Ovary (tissue), 9 donors: Measurements from ENCODE around the gene UIMC1. TPM values are rescaled to one million over a fixed set of nuclear protein-coding genes. Genes with fewer than 3 reads are reported as not detected.
"Not testable (repeated sequence)": the region's sequence is repeated elsewhere in the genome, so short reads cannot be mapped to it uniquely, and the experiment has no call there.

Experiments used
- DNase-seq, 5 donors: peaks; one replicate each; pipeline ENCODE4 v3.0.0-alpha.2; 2019 to 2020
- H3K27ac ChIP-seq, 2 donors: fragments of 200-600 bp; one replicate each; pipeline versions ENCODE4 v1.5.1 to v1.8.0; 2019 to 2022
- H3K27me3 ChIP-seq: fragments of 200-600 bp; one replicate; pipeline ENCODE4 v1.8.0; 2022
- H3K36me3 ChIP-seq: fragments of 200-600 bp; sonication (generic); one replicate; pipeline ENCODE4 v1.5.1; 2019
- H3K4me1 ChIP-seq: one replicate; pipeline ENCODE4 v1.8.1; 2013; ENCODE audit warnings: mild to moderate bottlenecking, moderate library complexity; ENCODE audit not compliant: insufficient read depth
- H3K4me3 ChIP-seq: fragments of 200-600 bp; sonication (generic); one replicate; pipeline ENCODE4 v1.5.1; 2017
- H3K9me3 ChIP-seq, 2 donors: fragments of 200-600 bp in 1 of 2; sonication (generic) in 1 of 2; one replicate each; pipeline versions ENCODE4 v1.5.1 to v1.8.1; 2013 to 2019; ENCODE audit warnings: mild to moderate bottlenecking in 1 of 2, moderate library complexity in 1 of 2
- CTCF ChIP-seq, 3 donors: fragments of 450-650 bp in 2 of 3; fragments of 200-600 bp in 1 of 3; IDR thresholded peaks; one replicate each; pipeline versions ENCODE4 v1.5.1 to v1.8.0; 2016 to 2022; ENCODE audit warnings: antibody characterized with exemption in 3 of 3, mild to moderate bottlenecking in 1 of 3
- EP300 ChIP-seq: sonication (generic); formaldehyde crosslinking; IDR thresholded peaks from one replicate; pipeline ENCODE4 v1.6.1; 2017; ENCODE audit warnings: antibody characterized with exemption
- POLR2A ChIP-seq: fragments of 450-650 bp; IDR thresholded peaks from one replicate; pipeline ENCODE4 v1.6.1; 2017; ENCODE audit warnings: antibody characterized with exemption, mild to moderate bottlenecking, moderate library complexity
- WGBS, 3 donors: extraction: QIAGEN DNeasy Blood & Tissue Kit in 1 of 3; methylation state at CpG; one replicate each; pipeline versions ENCODE4 v1.1.5 to v1.1.7; 2013 to 2017; 5-methylcytosine and 5-hydroxymethylcytosine counted together
- intact Hi-C, 4 donors: fragments of 100-400 bp; cut with DNase I; formaldehyde crosslinking; loops; one replicate each; pipeline versions ENCODE4 v1.11.0 to v1.15.1; 2022 to 2023
- polyA plus RNA-seq, 2 donors: library from polyadenylated mRNA; stranded (reverse); fragments of 200-250 nt in 1 of 2; fragments of 350-450 nt in 1 of 2; fragmentation: Illumina TruSeq in 1 of 2; extraction: RNeasy Lipid Tissue Mini Kit (QIAGEN cat#74804) in 1 of 2; gene quantifications; one replicate each; pipeline ENCODE4 v1.2.3, GENCODE V29; 2013 to 2014
- total RNA-seq, 7 donors: library from RNA; depleted of rRNA in 2 of 7; stranded (reverse); fragments of >200 nt in 2 of 7; fragmentation: NEBNext Ultra II Directional in 3 of 7; extraction: Animal tissue kit (Norgen Biotek cat#: 25700) in 3 of 7; gene quantifications; one replicate each; pipeline versions ENCODE4 v1.1.0 to v1.2.4, GENCODE V29; 2016 to 2023
- donor health status: DM: no; HTN: no; CAD: no; lungs with moderate emphysema.
- donor health status: DM: no; HTN: no; CAD: no.
- donor health status: Bipolar disorder and iron deficiency.
- donor health status: DM: yes; HTN: yes; CAD: no.
- donor health status: DM: no; HTN: no; CAD: no.
- donor health status: DM: yes; HTN: yes; CAD: no.

Gene UIMC1
- total and polyA plus RNA-seq, 9 donors: 34.9 to 80.2 (median 49.5) TPM

DNA sequence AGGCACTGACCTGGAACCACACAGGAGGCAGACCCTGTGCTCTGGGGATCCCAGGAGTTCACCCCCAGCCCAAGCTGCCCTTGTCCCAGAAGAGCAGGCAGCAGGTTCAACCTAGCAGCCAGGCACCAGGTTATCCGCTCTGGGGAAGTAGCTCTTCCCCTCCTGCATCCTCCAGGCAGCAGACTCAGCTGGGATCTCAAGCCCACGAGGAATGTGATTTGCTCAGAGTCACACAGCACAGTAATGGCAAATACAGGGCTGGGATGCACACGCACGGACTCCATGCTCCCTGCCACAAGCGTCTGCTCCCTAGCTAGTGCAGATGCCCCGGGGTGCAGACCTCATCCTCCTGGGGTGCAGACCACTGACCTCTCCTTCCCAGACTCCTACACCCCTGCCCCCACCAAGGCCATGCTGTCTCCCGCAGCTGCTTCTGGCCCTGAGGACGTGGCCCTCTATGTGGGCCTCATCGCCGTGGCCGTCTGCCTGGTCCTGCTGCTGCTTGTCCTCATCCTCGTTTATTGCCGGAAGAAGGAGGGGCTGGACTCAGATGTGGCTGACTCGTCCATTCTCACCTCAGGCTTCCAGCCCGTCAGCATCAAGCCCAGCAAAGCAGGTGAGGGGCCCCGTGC is 132.9 kb downstream of the UIMC1 start:
- Histone ChIP-seq H3K36me3 (no peaks in the 10 kb centered on the region), H3K27me3 (no peaks in the 10 kb centered on the region), H3K4me3 (no peak overlapping the region), H3K4me1 (no peaks in the 10 kb centered on the region), H3K9me3 (no peaks in the 10 kb centered on the region), H3K27ac (no peak overlapping the region)
- intact Hi-C loops: no loop called here
- TF ChIP-seq POLR2A (no peak), EP300 (no peak), CTCF (IDR thresholded peaks at IDR 0.05) (no peak)
- no peak for DNase-seq
- 36 to 50% (median 37%) methylated on average over 16 of the region's 16 CpGs for WGBS, 3 donors

DNA sequence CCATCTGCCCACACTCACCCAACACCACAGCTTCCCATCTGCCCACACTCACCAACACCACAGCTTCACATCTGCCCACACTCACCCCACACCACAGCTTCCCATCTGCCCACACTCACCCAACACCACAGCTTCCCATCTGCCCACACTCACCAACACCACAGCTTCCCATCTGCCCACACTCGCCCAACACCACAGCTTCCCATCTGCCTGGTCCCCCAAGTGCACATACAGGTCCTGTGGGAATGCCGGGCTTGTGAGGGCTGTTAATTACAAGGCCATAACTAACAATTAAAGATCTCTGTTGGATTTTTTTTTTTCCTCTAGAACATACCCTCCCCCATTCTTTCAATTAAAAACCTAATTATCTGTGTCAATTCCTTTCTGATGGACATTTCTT is 133.6 kb downstream of the UIMC1 start:
- H3K27ac ChIP-seq, H3K9me3 ChIP-seq, DNase-seq, H3K4me3 ChIP-seq, H3K27me3 ChIP-seq, H3K4me1 ChIP-seq, H3K36me3 ChIP-seq, intact Hi-C loops: not testable (repeated sequence)
- WGBS, 3 donors: 60 to 65% (median 64%) methylated on average over 2 of the region's 2 CpGs

DNA sequence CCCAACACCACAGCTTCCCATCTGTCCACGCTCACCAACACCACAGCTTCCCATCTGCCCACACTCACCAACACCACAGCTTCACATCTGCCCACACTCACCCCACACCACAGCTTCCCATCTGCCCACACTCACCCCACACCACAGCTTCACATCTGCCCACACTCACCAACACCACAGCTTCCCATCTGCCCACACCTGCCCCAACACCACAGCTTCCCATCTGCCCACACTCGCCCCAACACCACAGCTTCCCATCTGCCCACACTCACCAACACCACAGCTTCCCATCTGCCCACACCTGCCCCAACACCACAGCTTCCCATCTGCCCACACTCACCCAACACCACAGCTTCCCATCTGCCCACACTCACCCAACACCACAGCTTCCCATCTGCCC is 134.0 kb downstream of the UIMC1 start:
- H3K9me3 ChIP-seq, H3K4me3 ChIP-seq, DNase-seq, H3K36me3 ChIP-seq, H3K4me1 ChIP-seq, intact Hi-C loops, H3K27ac ChIP-seq, H3K27me3 ChIP-seq: not testable (repeated sequence)
- 79 to 100% (median 83%) methylated on average over 1 to 2 of the region's 2 CpGs for WGBS, 3 donors

DNA sequence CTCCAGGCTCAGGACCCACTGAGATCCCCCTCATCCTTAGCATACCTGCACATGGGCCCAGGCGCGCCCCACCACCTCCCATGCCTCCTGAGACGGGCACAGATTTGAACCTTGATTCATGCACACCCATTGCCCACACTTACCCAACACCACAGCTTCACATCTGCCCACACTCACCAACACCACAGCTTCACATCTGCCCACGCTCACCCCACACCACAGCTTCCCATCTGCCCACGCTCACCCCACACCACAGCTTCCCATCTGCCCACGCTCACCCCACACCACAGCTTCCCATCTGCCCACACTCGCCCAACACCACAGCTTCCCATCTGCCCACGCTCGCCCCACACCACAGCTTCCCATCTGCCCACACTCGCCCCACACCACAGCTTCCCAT is 135.9 kb downstream of the UIMC1 start:
- H3K27me3 ChIP-seq, H3K36me3 ChIP-seq, H3K4me1 ChIP-seq, H3K4me3 ChIP-seq, DNase-seq, H3K9me3 ChIP-seq, H3K27ac ChIP-seq, intact Hi-C loops: not testable (repeated sequence)
- 84 to 89% (median 86%) methylated on average over 9 to 10 of the region's 10 CpGs for WGBS, 3 donors

DNA sequence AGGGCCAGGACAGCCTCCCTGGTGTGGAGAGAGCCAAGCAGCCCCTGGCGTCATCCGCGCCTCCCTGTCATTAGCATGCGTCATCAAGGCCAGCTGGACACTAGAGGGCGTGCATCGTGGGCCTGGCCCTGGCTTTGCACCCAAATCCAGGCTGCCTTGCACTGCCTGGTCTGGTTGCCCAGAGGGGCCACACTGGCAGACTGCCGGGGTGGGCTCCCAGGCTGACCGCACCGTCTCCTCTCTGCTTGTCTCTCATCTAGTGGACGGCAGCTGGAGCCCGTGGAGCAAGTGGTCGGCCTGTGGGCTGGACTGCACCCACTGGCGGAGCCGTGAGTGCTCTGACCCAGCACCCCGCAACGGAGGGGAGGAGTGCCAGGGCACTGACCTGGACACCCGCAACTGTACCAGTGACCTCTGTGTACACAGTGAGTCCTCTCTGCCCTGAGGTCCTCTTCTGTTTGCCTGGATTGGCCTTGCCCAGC is 136.4 kb downstream of the UIMC1 start:
- intact Hi-C loops: no loop called here
- no peaks in the 10 kb centered on the region for H3K9me3 ChIP-seq
- TF ChIP-seq EP300: no peak
- no peak for TF ChIP-seq CTCF (IDR thresholded peaks at IDR 0.05)
- TF ChIP-seq POLR2A: no peak
- no peak for DNase-seq
- 58 to 59% (median 58%) methylated on average over 15 to 17 of the region's 17 CpGs for WGBS, 3 donors
- H3K27me3 ChIP-seq: no peaks in the 10 kb centered on the region
- H3K36me3 ChIP-seq: no peaks in the 10 kb centered on the region
- no peaks in the 10 kb centered on the region for H3K4me1 ChIP-seq
- no peak overlapping the region for H3K4me3 ChIP-seq
- no peak overlapping the region for H3K27ac ChIP-seq

DNA sequence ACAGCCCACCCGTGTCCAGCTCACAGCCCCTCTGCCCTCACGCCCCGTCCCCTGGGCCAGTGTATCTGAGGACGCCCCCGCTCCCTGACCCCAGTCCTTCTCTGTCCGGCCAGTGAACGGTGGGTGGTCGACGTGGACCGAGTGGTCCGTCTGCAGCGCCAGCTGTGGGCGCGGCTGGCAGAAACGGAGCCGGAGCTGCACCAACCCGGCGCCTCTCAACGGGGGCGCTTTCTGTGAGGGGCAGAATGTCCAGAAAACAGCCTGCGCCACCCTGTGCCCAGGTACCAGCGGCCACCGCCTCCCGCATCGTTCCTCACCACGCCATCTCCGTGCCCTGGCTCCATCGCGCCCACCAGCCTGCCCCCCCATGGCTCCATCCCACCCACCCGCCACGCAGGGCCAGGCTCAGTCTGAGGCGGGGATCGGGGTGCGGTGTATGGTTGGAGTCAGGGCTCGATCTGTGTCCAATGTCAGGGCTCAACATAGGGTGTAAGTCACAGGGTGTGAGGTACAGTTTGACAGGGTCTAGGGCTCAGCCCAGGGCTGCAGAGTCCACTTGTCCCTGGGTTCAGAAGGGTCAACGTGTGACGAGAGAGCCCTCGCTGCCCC is 137.0 kb downstream of the UIMC1 start:
- Histone ChIP-seq H3K9me3 (no peaks in the 10 kb centered on the region), H3K4me3 (no peak overlapping the region), H3K36me3 (no peaks in the 10 kb centered on the region), H3K27me3 (no peaks in the 10 kb centered on the region), H3K27ac (no peak overlapping the region), H3K4me1 (no peaks in the 10 kb centered on the region)
- WGBS, 3 donors: 75 to 83% (median 78%) methylated on average over 38 of the region's 38 CpGs
- no peak for DNase-seq
- no peak for TF ChIP-seq POLR2A
- no peak for TF ChIP-seq CTCF (IDR thresholded peaks at IDR 0.05)
- no peak for TF ChIP-seq EP300
- intact Hi-C loops: no loop called here
